Measurements from ENCODE around the gene NUDT16L1.

NUDT16L1 gene

DNA sequence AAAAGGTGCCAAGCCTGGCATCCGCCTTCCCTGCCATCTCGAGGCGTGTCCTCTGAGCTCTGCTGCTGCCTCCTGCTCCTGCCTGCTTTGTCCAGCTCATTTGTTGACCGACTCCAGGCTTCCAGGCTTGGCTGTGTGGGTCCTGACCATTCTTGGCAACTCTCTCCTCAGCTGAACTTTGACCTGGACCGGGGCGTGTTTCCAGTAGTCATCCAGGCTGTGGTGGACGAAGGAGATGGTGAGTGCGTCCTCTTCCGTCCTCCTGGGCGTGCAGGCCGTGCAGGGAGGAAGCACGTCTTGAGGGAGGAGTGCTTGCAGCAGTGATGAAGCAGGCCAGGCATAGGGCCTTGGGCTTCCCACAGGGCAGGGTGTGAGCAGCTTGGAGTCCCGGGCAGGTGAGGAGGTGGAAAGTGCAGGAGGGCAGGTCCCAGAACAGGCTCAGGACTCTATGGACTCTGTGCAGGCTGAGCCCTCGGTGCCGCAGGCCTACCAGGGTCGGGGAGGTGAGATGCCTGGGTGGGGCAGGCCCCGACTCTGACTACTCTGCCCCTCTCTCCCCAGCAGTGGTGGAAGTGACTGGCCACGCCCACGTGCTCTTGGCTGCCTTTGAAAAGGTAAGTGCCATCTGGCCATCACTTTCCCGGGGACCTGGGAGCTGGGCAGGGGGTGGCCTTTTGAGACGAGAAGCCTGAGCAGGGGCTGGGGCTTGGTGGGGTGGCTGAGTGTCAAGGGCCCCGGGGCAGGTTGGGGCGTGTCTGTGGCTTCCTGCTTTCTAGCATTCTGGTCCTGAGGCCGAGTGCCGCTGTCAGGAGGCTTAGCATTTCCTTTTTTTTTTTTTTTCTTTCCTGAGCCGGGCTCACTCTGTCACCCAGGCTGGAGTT lies 28.6 kb upstream of the NUDT16L1 start:
- no peak for FAIRE-seq

DNA sequence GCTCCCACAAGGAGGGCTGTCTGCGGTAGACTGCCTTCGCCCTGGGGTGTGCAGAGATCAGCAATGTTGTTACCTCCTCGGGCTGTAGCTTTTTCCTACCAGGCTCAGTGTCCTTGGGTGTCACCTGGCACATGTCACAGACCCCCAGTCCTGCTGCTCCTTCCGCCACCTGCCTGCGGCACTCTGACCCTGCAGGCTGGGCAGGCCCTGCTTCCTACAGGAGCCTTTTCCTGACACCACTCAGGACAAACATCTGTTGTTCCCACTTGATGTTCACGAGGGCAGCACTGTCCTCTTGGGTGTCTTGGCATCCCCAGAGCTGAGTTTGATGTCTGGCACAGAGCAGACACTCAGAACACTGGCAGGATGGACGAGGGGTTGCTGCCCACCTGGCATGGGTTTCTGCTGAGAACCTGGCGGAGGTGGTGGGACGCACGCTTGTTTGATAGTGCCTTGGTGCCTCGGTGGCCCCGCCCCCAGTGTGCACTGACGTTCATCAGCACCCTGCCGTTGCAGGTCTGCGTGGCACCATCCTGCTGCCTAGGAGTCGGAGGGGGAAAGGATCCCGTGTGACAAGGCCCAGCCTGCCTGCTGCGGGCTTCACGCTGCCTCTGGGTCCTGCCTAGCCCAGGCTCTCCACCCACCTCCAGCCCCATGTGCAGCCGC lies 26.7 kb upstream of the NUDT16L1 start:
- FAIRE-seq, result no peak

DNA sequence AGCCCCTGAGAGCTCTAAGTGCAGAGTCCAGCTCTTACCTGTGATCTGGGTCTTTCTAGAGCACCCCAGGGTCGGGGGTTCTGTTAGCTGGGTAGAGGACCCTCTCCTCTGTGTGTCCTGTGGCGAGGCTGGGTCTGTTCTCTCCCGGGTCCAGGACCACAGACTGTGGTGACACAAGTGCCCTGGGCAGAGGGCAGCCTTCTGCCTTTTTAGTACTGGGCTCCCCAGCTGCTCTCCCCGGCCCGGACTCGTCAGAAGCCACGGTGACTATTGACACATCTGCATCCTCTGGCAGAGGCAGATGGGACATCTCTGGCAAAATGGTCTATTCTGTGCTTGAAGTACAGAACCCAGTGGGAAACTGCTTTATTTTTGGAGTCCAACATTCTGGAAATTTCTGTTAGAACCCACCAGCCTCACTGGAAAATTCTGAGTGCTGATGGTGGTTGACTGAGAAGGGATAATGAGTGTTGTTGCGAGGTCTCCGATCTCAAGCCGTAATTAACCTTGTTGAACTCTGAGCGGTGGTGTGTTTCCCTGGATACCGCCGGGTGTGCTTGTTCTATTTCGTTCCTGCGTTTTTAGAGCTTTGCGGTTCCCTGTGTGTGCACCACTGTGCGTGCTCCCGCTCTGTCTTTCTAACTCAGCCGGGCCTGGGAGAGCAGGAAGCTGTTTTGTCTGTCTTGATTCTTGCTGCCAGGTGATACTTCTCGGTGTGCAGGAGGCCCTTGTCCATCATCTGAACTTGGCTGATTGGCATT lies 26.0 kb upstream of the NUDT16L1 start:
- no peak for FAIRE-seq

DNA sequence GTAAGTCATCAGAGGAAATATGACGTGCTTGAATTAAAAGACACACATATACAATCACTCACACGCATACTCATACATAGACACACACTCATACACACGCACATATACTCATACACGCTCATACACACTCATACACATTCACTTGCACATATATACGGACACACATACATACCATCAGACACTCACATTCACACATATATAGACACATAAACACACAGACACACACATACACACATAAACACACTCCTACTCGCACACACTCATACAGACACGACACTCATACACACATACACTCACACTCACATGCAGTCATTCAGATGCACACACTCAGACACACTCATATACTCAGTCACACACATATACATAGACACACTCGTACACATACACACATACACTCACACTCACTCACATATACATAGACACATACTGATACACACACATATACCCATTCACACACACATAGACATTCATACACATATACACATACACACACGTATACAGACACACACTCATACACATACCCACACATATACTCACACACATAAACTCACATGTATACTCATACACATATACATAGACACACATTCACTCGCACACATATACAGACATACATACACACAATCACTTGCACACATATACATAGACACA lies 24.9 kb upstream of the NUDT16L1 start:
- FAIRE-seq, result no peak

DNA sequence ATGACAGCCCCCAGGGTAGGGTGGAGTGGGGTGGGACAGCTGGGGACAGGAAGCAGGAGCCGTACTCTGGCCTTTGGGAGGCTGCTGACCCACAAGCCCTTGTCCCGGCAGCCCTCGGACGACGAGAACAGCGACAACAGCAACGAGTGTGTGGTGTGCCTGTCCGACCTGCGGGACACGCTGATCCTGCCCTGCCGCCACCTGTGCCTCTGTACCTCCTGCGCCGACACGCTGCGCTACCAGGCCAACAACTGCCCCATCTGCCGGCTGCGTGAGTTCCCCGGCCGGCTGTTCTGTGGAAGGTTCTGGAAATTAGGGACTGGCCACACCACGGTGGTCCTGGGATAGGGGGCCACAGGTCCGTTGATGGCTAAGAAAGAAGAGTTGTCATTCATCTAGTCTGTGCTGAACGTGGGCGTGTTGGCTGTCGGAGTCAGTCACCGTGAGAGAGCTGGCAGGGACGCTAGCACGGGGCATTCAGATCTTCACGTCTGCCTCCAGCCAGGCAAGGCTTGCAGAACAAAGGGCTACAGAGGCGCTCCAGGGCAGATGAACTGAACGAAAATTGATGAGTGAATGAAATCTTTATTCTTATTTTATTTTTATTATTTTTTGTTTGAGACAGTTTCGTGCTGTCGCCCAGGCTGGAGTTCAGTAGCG lies 19.8 kb upstream of the NUDT16L1 start:
- no peak for FAIRE-seq

DNA sequence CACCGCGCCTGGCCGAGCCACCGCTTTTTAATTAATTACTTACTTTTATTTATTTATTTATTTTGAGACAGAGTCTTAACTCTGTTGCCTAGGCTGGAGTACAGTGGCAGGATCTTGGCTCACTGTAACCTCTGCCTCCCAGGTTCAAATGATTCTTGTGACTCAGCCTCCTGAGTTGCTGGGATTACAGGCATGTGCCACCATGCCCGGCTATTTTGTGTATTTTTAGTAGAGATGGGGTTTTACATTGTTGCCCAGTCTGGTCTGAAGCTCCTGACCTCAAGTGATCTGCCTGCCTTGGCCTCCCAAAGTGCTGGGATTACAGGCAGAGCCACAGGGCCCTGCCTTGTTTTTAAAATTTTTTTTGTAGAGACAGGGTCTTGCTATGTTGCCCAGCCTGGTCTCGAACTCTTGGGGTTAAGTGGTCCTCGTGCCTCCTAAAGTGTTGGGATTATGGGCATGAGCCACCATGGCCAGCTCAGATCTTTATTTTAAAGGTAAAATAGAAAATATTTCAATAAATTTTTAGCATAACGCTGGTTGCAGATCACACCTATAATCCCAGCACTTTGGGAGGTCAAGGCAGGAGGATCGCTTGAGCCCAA lies 18.3 kb upstream of the NUDT16L1 start:
- FAIRE-seq, result no peak

DNA sequence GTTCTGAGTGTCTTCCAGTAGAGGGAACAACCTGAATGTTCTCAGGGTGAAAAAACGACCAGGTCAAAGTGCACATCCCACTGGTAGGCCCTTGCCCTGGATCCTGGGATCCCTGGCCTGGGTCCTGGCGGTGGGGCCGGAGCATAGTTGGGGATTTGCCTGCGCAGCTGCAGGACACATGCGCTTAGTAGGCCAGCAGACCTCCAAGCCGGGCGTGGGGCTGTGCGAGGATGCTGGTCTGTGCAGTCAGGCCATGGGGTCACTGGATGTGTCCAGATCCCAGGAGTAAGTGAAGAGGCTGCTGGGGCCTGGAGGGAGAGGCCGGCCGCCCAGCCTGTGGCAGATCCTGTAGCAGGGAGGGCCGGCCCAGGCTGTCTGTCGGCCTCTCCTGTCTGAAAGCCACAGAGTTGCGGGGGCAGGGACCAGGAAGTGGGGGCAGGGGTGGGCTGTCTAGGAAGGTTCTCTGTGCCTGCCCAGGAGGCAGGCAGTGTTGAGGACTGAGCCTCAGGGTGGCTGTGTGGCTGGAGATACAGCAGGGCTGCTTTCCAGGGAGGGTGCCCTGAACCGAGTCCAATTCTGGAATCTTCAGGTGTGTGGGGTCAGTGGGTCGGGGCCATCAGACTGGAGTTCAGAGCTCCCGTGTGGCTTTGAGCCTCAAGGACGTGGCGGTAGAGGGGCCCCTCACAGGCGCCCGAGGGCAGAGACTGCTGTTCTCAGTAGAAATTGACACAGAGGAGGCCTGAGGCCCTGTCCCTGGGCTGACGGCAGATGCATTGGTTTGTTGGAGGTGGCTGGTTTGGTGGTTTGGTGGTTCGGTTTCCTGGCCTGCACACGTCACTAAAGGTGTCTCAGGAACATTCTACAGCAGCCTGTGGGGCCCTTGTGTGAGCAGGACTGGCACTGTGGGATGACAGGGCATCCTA lies 17.2 kb upstream of the NUDT16L1 start:
- no peak for FAIRE-seq

GRCh38 chr16:4676831-4677230 lies 16.5 kb upstream of the NUDT16L1 start:
- no peak for FAIRE-seq

DNA sequence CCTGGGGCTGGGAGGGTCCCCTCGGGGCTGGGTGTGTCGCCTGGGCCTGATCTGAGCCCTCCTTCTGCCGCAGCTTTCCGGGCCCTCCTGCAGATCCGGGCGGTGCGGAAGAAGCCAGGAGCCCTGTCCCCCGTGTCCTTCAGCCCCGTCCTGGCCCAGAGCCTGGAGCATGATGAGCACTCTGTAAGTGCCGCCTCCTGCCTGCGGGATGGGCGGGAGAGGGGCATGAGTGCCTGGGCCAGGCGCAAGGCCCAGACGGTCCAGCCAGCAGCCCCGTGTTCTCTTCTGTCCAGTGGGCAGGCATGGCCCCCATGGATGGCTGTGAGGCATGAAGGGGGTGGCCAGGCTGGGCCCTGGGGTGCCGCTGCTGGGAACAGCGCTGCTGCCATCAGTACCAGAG lies 16.0 kb upstream of the NUDT16L1 start:
- FAIRE-seq, result no peak

- no peak for FAIRE-seq
Observed at GRCh38 chr16:4677994-4678393, 15.4 kb upstream of the NUDT16L1 start.

DNA sequence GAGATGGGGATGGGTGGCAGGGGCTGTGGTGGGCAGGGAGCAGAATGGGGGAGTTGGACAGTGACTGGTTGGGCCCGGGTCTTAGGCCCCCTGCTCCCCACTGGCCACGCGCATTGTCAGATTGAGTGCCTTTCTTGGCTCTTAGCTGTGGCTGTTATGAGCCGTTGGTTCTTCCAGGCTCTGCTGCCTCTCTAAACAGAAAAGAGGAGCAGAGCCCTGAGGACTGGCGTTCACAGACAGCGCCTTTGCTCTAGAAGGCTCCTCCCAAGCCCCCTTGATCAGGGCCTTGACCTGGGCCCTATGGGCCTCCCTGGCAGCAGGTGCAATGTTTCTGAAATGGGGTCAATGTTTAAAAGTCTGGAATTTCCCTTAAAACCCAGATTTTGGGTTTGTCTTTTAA lies 14.8 kb upstream of the NUDT16L1 start:
- FAIRE-seq, result no peak

DNA sequence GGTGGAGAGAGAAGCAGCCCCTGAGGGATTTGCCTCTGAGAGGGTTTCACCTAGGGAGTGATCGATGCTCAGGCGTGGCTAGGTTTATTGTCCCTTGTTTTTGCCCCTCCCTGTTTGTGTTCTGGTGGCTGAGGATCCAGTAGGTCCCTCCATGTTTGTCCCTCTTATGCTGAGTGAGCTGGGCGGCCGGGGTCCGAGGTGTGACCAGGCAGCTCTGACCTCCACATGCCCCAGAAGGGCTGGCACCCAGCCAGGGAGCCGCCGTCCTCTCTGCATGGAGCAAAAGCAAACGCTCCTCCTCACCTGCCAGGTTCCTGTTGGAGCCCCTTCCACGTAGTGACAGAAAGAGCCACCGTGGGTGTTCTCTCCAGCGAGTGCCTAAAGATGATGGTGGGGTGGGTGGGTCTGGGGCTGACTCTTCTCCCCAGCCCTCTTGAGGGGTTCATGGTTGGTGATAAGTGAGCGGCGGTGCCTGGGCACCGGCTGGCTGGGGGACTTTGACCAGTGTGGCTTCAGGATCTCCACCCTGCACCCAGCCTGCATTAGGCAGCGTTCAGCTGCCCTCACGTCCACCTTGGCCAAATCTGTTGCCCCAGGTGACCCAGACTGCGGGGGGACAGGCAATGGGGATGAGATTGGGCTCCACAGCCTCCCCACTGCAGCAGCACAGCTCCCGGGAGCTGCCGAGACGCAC lies 14.1 kb upstream of the NUDT16L1 start:
- FAIRE-seq, result no peak

- FAIRE-seq, result no peak
Observed at GRCh38 chr16:4679850-4680636, 13.3 kb upstream of the NUDT16L1 start.

DNA sequence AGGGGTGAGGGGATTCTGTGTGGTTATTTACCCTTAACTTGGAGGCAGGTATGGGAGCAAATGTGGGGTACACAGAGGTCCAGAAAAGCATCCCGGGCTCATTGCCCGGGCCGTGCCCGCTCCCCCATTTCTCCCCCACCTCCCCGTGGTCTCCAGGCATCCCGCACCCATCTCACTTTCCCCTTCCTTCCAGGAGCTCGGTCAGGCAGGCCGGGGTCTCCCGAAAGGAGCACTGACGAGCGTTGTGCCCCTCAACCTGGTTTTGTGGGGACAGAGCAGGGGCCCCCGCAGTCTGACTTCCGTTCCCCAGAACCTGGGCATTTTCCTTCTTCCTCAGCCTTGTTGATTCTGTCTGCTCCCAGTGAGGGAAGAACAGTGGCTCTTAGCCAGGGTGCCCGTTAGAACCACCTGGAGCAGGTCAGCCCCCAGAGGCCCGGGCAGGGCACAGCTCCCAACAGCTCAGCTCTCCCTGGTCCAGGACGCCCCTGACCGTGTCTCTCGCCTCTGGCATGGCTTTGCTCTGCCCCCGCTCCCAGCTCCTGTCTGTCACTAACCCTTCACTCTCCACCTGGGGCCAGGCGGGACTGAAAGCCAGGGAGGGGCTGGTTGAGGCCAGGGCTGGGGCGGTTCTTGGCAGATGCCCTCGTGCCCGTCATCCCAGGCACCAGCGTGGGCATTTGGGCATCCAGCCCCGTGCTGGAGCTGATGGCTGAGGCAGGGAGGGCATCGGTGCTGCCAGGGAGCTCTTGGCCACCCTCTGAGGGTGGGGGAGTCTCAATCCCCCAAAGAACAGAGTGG lies 12.5 kb upstream of the NUDT16L1 start:
- no peak for FAIRE-seq

DNA sequence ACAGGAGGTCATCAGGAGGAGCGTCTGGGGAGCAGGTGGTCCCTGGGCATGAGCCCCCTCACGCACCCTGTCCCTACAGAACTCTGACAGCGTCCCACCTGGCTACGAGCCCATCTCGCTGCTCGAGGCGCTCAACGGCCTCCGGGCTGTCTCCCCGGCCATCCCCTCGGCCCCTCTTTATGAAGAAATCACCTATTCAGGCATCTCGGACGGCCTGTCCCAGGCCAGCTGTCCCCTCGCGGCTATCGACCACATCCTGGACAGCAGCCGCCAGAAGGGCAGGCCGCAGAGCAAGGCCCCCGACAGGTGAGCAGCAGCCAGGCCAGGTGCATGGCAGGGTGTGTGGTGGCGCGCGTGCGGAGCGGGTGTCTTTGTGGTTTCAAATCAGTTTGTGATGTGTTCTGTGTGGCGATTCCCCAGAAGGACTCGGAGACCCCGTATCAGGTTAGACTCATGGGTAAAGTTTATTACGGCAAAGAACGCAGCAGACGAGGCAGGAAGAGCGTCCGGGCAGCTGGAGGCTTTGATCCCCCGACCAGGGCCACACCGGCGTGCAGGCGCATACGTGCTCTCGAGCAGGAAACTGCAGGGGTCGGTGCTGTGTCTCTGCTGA lies 11.8 kb upstream of the NUDT16L1 start:
- no peak for FAIRE-seq

GRCh38 chr16:4682084-4682591 lies 11.2 kb upstream of the NUDT16L1 start:
- FAIRE-seq, result no peak

DNA sequence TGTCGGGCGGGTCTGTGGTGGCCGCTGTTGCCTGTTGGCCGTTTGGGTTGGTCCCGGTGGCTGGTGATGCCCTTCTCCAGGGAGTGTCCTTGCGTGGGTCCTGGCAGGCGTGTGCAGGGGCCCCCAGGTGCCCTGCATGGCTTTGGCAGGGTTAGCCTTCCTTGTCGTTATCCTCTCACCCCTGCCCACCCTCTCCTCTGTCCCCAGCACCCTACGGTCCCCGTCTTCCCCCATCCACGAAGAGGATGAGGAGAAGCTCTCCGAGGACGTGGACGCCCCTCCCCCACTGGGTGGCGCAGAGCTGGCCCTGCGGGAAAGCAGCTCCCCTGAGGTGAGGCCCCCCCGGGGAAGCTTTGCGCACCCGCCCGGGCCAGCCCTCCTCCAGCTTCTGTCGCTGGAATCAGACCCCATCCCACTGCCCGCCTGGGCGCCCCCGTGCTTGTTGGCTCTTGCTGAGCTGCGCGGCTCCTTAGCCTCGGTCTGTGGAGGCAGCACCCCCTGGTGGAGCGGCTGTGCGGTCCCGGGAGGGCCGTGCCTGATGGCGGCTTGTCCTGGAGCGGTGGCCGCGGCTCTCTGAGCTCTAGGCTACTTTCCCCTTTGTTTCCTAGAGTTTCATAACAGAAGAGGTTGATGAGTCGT lies 10.6 kb upstream of the NUDT16L1 start:
- no peak for FAIRE-seq

Measured in islet of Langerhans (tissue), 1 donor.